OCI-LY1 (cell line): ENCODE measurements around the gene GLTP.

ENCODE experiments used
- H2AFZ ChIP-seq: fragments of 200-600 bp; sonication (generic), shearing (Covaris generic); 2 replicates; pipeline ENCODE4 v1.6.0; 2014; ENCODE audit warnings: antibody characterized with exemption, mild to moderate bottlenecking, low read length
- H3F3A ChIP-seq: fragments of 200-600 bp; sonication (generic), shearing (Covaris generic); 2 replicates; pipeline ENCODE4 v1.6.0; 2014; ENCODE audit warnings: mild to moderate bottlenecking, antibody characterized with exemption, low read length, moderate library complexity; ENCODE audit not compliant: insufficient read depth
- H3K27ac ChIP-seq: fragments of 200-600 bp; sonication (generic); 2 replicates; pipeline ENCODE4 v1.5.1; 2014; ENCODE audit warnings: low read length, mixed run types, mild to moderate bottlenecking, low read depth; ENCODE audit not compliant: poor library complexity, severe bottlenecking
- H3K27me3 ChIP-seq: fragments of 200-600 bp; sonication (generic); 2 replicates; pipeline ENCODE4 v1.6.0; 2014; ENCODE audit warnings: antibody characterized with exemption, mild to moderate bottlenecking, low read length, moderate library complexity; ENCODE audit not compliant: insufficient read depth
- H3K36me3 ChIP-seq: fragments of 200-600 bp; sonication (generic); 2 replicates; pipeline ENCODE4 v1.6.1; 2014; ENCODE audit warnings: mild to moderate bottlenecking, antibody characterized with exemption, low read length, moderate library complexity, mixed read lengths; ENCODE audit not compliant: insufficient read depth
- H3K4me1 ChIP-seq: fragments of 200-600 bp; sonication (generic); 2 replicates; pipeline ENCODE4 v1.5.1; 2014; ENCODE audit warnings: mild to moderate bottlenecking, low read length, moderate library complexity; ENCODE audit not compliant: insufficient read depth, severe bottlenecking
- H3K4me2 ChIP-seq: fragments of 200-600 bp; sonication (generic), shearing (Covaris generic); 2 replicates; pipeline ENCODE4 v1.6.1; 2014; ENCODE audit warnings: low read length
- H3K4me3 ChIP-seq: fragments of 200-600 bp; sonication (generic); 2 replicates; pipeline ENCODE4 v1.5.1; 2014; ENCODE audit warnings: low read length, low read depth, mild to moderate bottlenecking, mixed read lengths; ENCODE audit not compliant: poor library complexity, severe bottlenecking
- H3K79me2 ChIP-seq: fragments of 200-600 bp; shearing (Covaris generic); 2 replicates; pipeline ENCODE4 v1.6.1; 2016; ENCODE audit warnings: mixed run types, low read length, mixed read lengths; ENCODE audit not compliant: insufficient read depth
- H3K9ac ChIP-seq: fragments of 200-600 bp; sonication (generic), shearing (Covaris generic); 2 replicates; pipeline ENCODE4 v1.6.1; 2014; ENCODE audit warnings: mild to moderate bottlenecking, low read length, mixed read lengths
- H3K9me2 ChIP-seq: fragments of 200-600 bp; sonication (generic), shearing (Covaris generic); 2 replicates; pipeline ENCODE4 v1.6.1; 2014; ENCODE audit warnings: low read depth, mild to moderate bottlenecking, low read length, mixed read lengths
- H3K9me3 ChIP-seq: fragments of 200-600 bp; shearing (Covaris generic); 2 replicates; pipeline ENCODE4 v1.6.1; 2014; ENCODE audit warnings: low read length, mixed read lengths
- H4K20me1 ChIP-seq: fragments of 200-600 bp; sonication (generic), shearing (Covaris generic); 2 replicates; pipeline ENCODE4 v1.6.0; 2016; ENCODE audit warnings: mild to moderate bottlenecking, low read length; ENCODE audit not compliant: insufficient read depth
- CTCF ChIP-seq: fragments of 200-600 bp; sonication (generic), shearing (Covaris generic); IDR thresholded peaks from 2 replicates; pipeline ENCODE4 v1.5.1; 2017; ENCODE audit warnings: mild to moderate bottlenecking, antibody characterized with exemption, low read length, moderate library complexity, mixed read lengths
- EZH2 ChIP-seq: fragments of 200-600 bp; sonication (generic), shearing (Covaris generic); IDR thresholded peaks from 2 replicates; pipeline ENCODE4 v1.8.0; 2017; ENCODE audit warnings: borderline replicate concordance, mixed run types, mild to moderate bottlenecking, antibody characterized with exemption, low read length, moderate library complexity, mixed read lengths

GLTP gene

GRCh38 chr12:109845824-109846205, 34.5 kb downstream of the GLTP start:
- Histone ChIP-seq H3K9me2 (no peaks in the 10 kb centered on the region), H3F3A (no peaks in the 10 kb centered on the region), H2AFZ (no peak overlapping the region), H3K36me3 (no peaks in the 10 kb centered on the region), H3K27me3 (no peaks in the 10 kb centered on the region), H3K27ac (no peak overlapping the region), H3K79me2 (no peaks in the 10 kb centered on the region), H3K9ac (peak overlapping the region; percentile 16; the same call in 1 of the 2 replicates), H3K4me1 (peaks cover 9% of the 10 kb centered on the region), H3K9me3 (no peaks in the 10 kb centered on the region), H4K20me1 (no peaks in the 10 kb centered on the region), H3K4me2 (peak overlapping the region; percentile 54), H3K4me3 (peak overlapping the region; percentile 43)
- no peak for TF ChIP-seq EZH2
- no peak for TF ChIP-seq CTCF

GRCh38 chr12:109844983-109845823, 35.1 kb downstream of the GLTP start:
- no peak for TF ChIP-seq EZH2
- TF ChIP-seq CTCF: peak; percentile 87
- no peaks in the 10 kb centered on the region for H3K36me3 ChIP-seq
- H3K4me2 ChIP-seq: peak overlapping the region; percentile 54
- peaks cover 9% of the 10 kb centered on the region for H3K4me1 ChIP-seq
- no peaks in the 10 kb centered on the region for H3F3A ChIP-seq
- H3K27ac ChIP-seq: no peak overlapping the region
- no peaks in the 10 kb centered on the region for H3K79me2 ChIP-seq
- no peak overlapping the region for H2AFZ ChIP-seq
- H3K9ac ChIP-seq: peak overlapping the region; percentile 16; the same call in 1 of the 2 replicates
- peak overlapping the region; percentile 43 for H3K4me3 ChIP-seq
- H3K9me3 ChIP-seq: no peaks in the 10 kb centered on the region
- no peaks in the 10 kb centered on the region for H4K20me1 ChIP-seq
- no peaks in the 10 kb centered on the region for H3K9me2 ChIP-seq
- no peaks in the 10 kb centered on the region for H3K27me3 ChIP-seq

GRCh38 chr12:109844091-109844490, 36.2 kb downstream of the GLTP start:
- TF ChIP-seq EZH2: no peak
- TF ChIP-seq CTCF: no peak
- Histone ChIP-seq H3K9me2 (no peaks in the 10 kb centered on the region), H4K20me1 (no peaks in the 10 kb centered on the region), H3K36me3 (no peaks in the 10 kb centered on the region), H3K9me3 (no peaks in the 10 kb centered on the region), H3K27me3 (no peaks in the 10 kb centered on the region), H3K4me2 (no peak overlapping the region), H2AFZ (no peak overlapping the region), H3K4me3 (no peak overlapping the region), H3K79me2 (no peaks in the 10 kb centered on the region), H3K9ac (no peak overlapping the region), H3K4me1 (peaks cover 9% of the 10 kb centered on the region), H3K27ac (no peak overlapping the region), H3F3A (no peaks in the 10 kb centered on the region)
